ENCODE data around the gene GGT5. TPM values are rescaled to one million over a fixed set of nuclear protein-coding genes. Genes with fewer than 3 reads are reported as not detected.

GGT5 gene
- total RNA-seq, 4 donors from 2014 or later: 45.4 to 70.6 (median 51.0) TPM

DNA sequence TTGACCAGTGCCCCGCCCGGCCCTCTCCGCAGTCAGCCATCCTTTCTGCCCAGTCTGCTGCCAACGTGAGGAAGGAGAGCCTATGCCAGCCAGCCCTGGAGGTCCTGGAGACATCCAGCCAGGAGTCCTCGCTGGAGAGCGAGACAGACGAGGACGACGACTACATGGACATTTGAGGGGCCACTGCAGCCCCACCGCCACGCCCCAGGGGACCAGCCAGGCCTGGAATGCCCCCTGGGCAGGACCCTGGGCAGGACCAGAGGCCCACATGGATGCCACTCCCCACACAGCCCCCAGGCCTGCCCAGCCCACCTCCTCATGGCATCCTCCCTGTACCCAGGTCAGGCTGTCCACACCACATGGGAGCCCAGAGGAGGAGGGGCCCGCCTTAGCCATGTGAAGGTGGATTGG lies 66.9 kb downstream of the GGT5 start:
- ATAC-seq (ENCODE audit: low FRiP score) (no peak), DNase-seq (ENCODE audit: low spot score) (no peak)

GRCh38 chr22:24177456-24177855 lies 67.4 kb downstream of the GGT5 start:
- no peak for DNase-seq (ENCODE audit: low spot score)
- ATAC-seq (ENCODE audit: low FRiP score): no peak

More for the DNA sequence above, 66.9 kb downstream of the GGT5 start:
- TF ChIP-seq, protein P1, sequence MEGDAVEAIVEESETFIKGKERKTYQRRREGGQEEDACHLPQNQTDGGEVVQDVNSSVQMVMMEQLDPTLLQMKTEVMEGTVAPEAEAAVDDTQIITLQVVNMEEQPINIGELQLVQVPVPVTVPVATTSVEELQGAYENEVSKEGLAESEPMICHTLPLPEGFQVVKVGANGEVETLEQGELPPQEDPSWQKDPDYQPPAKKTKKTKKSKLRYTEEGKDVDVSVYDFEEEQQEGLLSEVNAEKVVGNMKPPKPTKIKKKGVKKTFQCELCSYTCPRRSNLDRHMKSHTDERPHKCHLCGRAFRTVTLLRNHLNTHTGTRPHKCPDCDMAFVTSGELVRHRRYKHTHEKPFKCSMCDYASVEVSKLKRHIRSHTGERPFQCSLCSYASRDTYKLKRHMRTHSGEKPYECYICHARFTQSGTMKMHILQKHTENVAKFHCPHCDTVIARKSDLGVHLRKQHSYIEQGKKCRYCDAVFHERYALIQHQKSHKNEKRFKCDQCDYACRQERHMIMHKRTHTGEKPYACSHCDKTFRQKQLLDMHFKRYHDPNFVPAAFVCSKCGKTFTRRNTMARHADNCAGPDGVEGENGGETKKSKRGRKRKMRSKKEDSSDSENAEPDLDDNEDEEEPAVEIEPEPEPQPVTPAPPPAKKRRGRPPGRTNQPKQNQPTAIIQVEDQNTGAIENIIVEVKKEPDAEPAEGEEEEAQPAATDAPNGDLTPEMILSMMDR (IDR thresholded peaks at IDR 0.05): no peak

GRCh38 chr22:24177045-24177444 lies 67.8 kb downstream of the GGT5 start:
- TF ChIP-seq, protein P1 (IDR thresholded peaks at IDR 0.05): no peak
- ATAC-seq (ENCODE audit: low FRiP score) (no peak), DNase-seq (ENCODE audit: low spot score) (no peak)

More at GRCh38 chr22:24177456-24177855, 67.4 kb downstream of the GGT5 start:
- TF ChIP-seq, protein P1 (IDR thresholded peaks at IDR 0.05): no peak

GRCh38 chr22:24176630-24177029 lies 68.3 kb downstream of the GGT5 start:
- no peak for DNase-seq (ENCODE audit: low spot score)
- TF ChIP-seq, protein P1 (IDR thresholded peaks at IDR 0.05): no peak
- no peak for ATAC-seq (ENCODE audit: low FRiP score)

- ATAC-seq (ENCODE audit: low FRiP score) (no peak), DNase-seq (ENCODE audit: low spot score) (no peak)
- TF ChIP-seq, protein P1 (IDR thresholded peaks at IDR 0.05): no peak
These were observed 68.8 kb downstream of the GGT5 start for GRCh38 chr22:24176040-24176439.

DNA sequence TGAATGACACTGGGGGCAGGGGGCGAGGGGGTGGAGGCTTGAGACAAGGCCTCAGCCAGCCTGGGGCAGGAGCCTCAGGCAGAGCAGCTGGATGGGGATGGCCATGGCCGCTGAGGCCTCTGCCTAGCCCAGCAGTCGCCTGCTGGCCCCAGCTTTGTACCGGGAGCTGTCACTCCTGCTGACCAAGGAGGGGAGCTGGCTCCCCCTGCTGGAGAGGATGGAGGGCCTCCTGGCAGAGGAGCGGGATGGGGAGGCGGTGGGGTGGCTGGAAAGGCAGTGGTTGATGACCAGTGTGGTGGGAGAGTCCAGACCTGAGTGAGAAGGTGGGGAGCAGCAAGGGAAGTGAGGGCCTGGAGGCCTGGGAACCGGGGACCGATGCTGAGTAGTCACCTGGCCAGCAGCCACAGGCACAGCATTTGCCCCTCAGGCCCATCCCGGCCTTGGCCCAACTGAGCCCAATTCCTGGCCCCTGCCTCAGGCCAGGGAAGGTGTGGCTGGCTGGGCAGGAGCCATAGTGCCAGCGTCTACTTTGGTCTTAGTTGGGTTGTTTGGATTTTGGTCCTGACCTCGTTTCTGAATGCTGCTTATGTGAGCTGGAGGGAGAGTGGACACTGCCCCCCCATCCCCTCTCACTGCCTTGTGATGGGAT lies 69.6 kb downstream of the GGT5 start:
- peak; percentile 37 for ATAC-seq (ENCODE audit: low FRiP score)
- TF ChIP-seq, protein P1 (IDR thresholded peaks at IDR 0.05): peak in 1 of 3 donors; percentile 59
- DNase-seq (ENCODE audit: low spot score): peak; percentile 66

- TF ChIP-seq, protein P1 (IDR thresholded peaks at IDR 0.05): no peak
- DNase-seq (ENCODE audit: low spot score) (no peak), ATAC-seq (ENCODE audit: low FRiP score) (no peak)
These were observed 73.1 kb downstream of the GGT5 start for GRCh38 chr22:24171822-24172221.
